HCT116 (cell line): ENCODE results near the gene MS4A4A.

Experiments
- CEBPB ChIP-seq: IDR thresholded peaks from 2 replicates; pipeline ENCODE4 v1.6.1; 2012; ENCODE audit warnings: low read depth
- EZH2 ChIP-seq: fragments of 200-600 bp; sonication (generic); IDR thresholded peaks from 2 replicates; pipeline ENCODE4 v1.6.1; 2017; ENCODE audit warnings: antibody characterized with exemption, mixed run types
- POLR2A ChIP-seq: IDR thresholded peaks from 2 replicates; pipeline ENCODE4 v1.7.0; 2011; ENCODE audit warnings: borderline replicate concordance; ENCODE audit not compliant: insufficient read depth, insufficient read length; ENCODE audit errors: extremely low read depth
- POLR2AphosphoS5 ChIP-seq: IDR thresholded peaks from 2 replicates; pipeline ENCODE4 v1.6.1; 2011; ENCODE audit warnings: mild to moderate bottlenecking, low read depth, low read length, moderate library complexity
- RAD21 ChIP-seq: IDR thresholded peaks from 2 replicates; pipeline ENCODE4 v1.6.1; 2012; ENCODE audit warnings: low read depth, mild to moderate bottlenecking
- TF ChIP-seq, protein P1 (sequence below), 3 experiments: fragments of 200-600 bp in 1 of 3; sonication (generic) in 1 of 3; IDR thresholded peaks in 2 of 3; conservative IDR thresholded peaks in 1 of 3; 2 replicates each; pipeline ENCODE4 v1.5.1; 2012 to 2017; ENCODE audit warnings: low read depth in 2 of 3, low read length in 2 of 3, antibody characterized with exemption in 1 of 3, borderline replicate concordance in 1 of 3, control low read depth in 1 of 3, mild to moderate bottlenecking in 1 of 3, mixed read lengths in 1 of 3, mixed run types in 1 of 3, moderate library complexity in 1 of 3; ENCODE audit not compliant: insufficient read depth in 1 of 3
- TF ChIP-seq, protein P2 (sequence below): IDR thresholded peaks from 2 replicates; pipeline ENCODE4 v1.6.1; 2011; ENCODE audit warnings: mild to moderate bottlenecking, low read length, moderate library complexity; ENCODE audit not compliant: insufficient replicate concordance; ENCODE audit errors: extremely low read depth

DNA sequence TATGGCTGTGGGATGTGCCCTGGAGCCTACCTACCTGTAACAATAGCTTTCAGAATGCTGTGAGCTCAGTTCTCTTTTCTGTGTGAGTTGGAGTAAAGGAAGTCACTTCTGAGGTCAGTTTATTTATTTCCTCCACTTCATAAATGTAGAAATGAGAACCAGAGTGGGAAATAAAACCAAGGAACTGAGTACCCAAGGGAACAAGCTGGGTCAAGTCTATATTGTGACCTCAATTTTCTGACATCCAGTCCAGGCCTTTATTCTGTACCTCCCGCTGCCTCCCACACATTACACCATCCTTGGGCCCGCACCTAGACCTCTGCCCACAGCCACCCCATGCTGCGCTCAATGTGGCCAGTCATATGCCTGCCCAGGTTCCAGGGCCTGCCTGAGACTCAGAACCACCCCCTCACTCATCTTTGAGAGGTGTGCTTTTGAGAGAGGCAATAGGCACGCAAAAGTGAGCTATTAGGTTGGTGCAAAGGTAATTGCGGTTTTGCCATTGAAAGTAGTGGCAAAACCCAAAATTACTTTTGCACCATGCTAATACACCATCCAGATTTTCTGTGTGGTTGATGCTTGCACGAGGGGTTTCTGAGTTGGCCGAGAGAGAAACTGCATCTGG is 56.4 kb downstream of the MS4A4A start:
- TF ChIP-seq POLR2A (no peak), RAD21 (no peak), POLR2AphosphoS5 (no peak), EZH2 (no peak), CEBPB (no peak)
- TF ChIP-seq, protein P1, sequence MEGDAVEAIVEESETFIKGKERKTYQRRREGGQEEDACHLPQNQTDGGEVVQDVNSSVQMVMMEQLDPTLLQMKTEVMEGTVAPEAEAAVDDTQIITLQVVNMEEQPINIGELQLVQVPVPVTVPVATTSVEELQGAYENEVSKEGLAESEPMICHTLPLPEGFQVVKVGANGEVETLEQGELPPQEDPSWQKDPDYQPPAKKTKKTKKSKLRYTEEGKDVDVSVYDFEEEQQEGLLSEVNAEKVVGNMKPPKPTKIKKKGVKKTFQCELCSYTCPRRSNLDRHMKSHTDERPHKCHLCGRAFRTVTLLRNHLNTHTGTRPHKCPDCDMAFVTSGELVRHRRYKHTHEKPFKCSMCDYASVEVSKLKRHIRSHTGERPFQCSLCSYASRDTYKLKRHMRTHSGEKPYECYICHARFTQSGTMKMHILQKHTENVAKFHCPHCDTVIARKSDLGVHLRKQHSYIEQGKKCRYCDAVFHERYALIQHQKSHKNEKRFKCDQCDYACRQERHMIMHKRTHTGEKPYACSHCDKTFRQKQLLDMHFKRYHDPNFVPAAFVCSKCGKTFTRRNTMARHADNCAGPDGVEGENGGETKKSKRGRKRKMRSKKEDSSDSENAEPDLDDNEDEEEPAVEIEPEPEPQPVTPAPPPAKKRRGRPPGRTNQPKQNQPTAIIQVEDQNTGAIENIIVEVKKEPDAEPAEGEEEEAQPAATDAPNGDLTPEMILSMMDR (IDR thresholded peaks at IDR 0.05 in 2 of 3, conservative IDR thresholded peaks at IDR 0.05 in 1 of 3; ENCODE audit: borderline replicate concordance in 1 of 3, insufficient read depth in 1 of 3, low read depth in 2 of 3, low read length in 2 of 3) = no peak
- TF ChIP-seq, protein P2, sequence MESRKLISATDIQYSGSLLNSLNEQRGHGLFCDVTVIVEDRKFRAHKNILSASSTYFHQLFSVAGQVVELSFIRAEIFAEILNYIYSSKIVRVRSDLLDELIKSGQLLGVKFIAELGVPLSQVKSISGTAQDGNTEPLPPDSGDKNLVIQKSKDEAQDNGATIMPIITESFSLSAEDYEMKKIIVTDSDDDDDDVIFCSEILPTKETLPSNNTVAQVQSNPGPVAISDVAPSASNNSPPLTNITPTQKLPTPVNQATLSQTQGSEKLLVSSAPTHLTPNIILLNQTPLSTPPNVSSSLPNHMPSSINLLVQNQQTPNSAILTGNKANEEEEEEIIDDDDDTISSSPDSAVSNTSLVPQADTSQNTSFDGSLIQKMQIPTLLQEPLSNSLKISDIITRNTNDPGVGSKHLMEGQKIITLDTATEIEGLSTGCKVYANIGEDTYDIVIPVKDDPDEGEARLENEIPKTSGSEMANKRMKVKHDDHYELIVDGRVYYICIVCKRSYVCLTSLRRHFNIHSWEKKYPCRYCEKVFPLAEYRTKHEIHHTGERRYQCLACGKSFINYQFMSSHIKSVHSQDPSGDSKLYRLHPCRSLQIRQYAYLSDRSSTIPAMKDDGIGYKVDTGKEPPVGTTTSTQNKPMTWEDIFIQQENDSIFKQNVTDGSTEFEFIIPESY = no peak
